ENCODE measurements around the gene SYNGR4.

Gene SYNGR4

GRCh38 chr19:48393559-48394330 lies 29.6 kb downstream of the SYNGR4 start, which contains the start of gene GRIN2D:
Gene GRIN2D (plus strand): TSS chr19:48393668. CDS start chr19:48398393, 4,725 bp downstream.
- FAIRE-seq (no peak), DNase-seq (ENCODE audit: insufficient read length) (no peak)
- TF ChIP-seq TAF1 (IDR thresholded peaks at IDR 0.05; ENCODE audit: borderline replicate concordance, low read depth, low read length): no peak
- TF ChIP-seq POLR2A (IDR thresholded peaks at IDR 0.05; ENCODE audit: low read depth, low read length): no peak
- no peak for TF ChIP-seq POLR2AphosphoS5 (IDR thresholded peaks at IDR 0.05; ENCODE audit: low read depth, low read length)

- DNase-seq (ENCODE audit: insufficient read length) (no peak), FAIRE-seq (no peak)
- TF ChIP-seq POLR2AphosphoS5 (IDR thresholded peaks at IDR 0.05; ENCODE audit: low read depth, low read length) (no peak), POLR2A (IDR thresholded peaks at IDR 0.05; ENCODE audit: low read depth, low read length) (no peak), TAF1 (IDR thresholded peaks at IDR 0.05; ENCODE audit: borderline replicate concordance, low read depth, low read length) (no peak)
These were observed 30.4 kb downstream of the SYNGR4 start for GRCh38 chr19:48394331-48395169.

- DNase-seq (ENCODE audit: insufficient read length) (no peak), FAIRE-seq (no peak)
- no peak for TF ChIP-seq POLR2AphosphoS5 (IDR thresholded peaks at IDR 0.05; ENCODE audit: low read depth, low read length)
- TF ChIP-seq TAF1 (IDR thresholded peaks at IDR 0.05; ENCODE audit: borderline replicate concordance, low read depth, low read length): no peak
- TF ChIP-seq POLR2A (IDR thresholded peaks at IDR 0.05; ENCODE audit: low read depth, low read length): no peak
These were observed 30.9 kb downstream of the SYNGR4 start for GRCh38 chr19:48395170-48395455.

- TF ChIP-seq POLR2AphosphoS5 (IDR thresholded peaks at IDR 0.05; ENCODE audit: low read depth, low read length) (no peak), POLR2A (IDR thresholded peaks at IDR 0.05; ENCODE audit: low read depth, low read length) (no peak), TAF1 (IDR thresholded peaks at IDR 0.05; ENCODE audit: borderline replicate concordance, low read depth, low read length) (no peak)
These were observed 31.3 kb downstream of the SYNGR4 start for GRCh38 chr19:48395499-48395898.

GRCh38 chr19:48396016-48396823 lies 32.1 kb downstream of the SYNGR4 start:
- DNase-seq (ENCODE audit: insufficient read length) (no peak), FAIRE-seq (no peak)
- TF ChIP-seq TAF1 (IDR thresholded peaks at IDR 0.05; ENCODE audit: borderline replicate concordance, low read depth, low read length): no peak
- no peak for TF ChIP-seq POLR2A (IDR thresholded peaks at IDR 0.05; ENCODE audit: low read depth, low read length)
- no peak for TF ChIP-seq POLR2AphosphoS5 (IDR thresholded peaks at IDR 0.05; ENCODE audit: low read depth, low read length)

More at GRCh38 chr19:48395499-48395898, 31.3 kb downstream of the SYNGR4 start:
- FAIRE-seq: no peak
- DNase-seq (ENCODE audit: insufficient read length): no peak

GRCh38 chr19:48396824-48397176 lies 32.6 kb downstream of the SYNGR4 start:
- TF ChIP-seq POLR2AphosphoS5 (IDR thresholded peaks at IDR 0.05; ENCODE audit: low read depth, low read length) (no peak), TAF1 (IDR thresholded peaks at IDR 0.05; ENCODE audit: borderline replicate concordance, low read depth, low read length) (no peak), POLR2A (IDR thresholded peaks at IDR 0.05; ENCODE audit: low read depth, low read length) (no peak)
- no peak for FAIRE-seq
- DNase-seq (ENCODE audit: insufficient read length): no peak

GRCh38 chr19:48397263-48398101 lies 33.3 kb downstream of the SYNGR4 start:
- FAIRE-seq (no peak), DNase-seq (ENCODE audit: insufficient read length) (no peak)
- TF ChIP-seq POLR2AphosphoS5 (IDR thresholded peaks at IDR 0.05; ENCODE audit: low read depth, low read length) (no peak), POLR2A (IDR thresholded peaks at IDR 0.05; ENCODE audit: low read depth, low read length) (0 out of 2 replicates have a peak, but pooled peaks have one; percentile 2)

GRCh38 chr19:48398102-48398374 lies 33.9 kb downstream of the SYNGR4 start:
- DNase-seq (ENCODE audit: insufficient read length) (no peak), FAIRE-seq (peak; percentile 48)
- TF ChIP-seq POLR2A (IDR thresholded peaks at IDR 0.05; ENCODE audit: low read depth, low read length) (no peak), POLR2AphosphoS5 (IDR thresholded peaks at IDR 0.05; ENCODE audit: low read depth, low read length) (no peak), TAF1 (IDR thresholded peaks at IDR 0.05; ENCODE audit: borderline replicate concordance, low read depth, low read length) (no peak)

- peak; percentile 98 for FAIRE-seq
- DNase-seq (ENCODE audit: insufficient read length): peak; percentile 91
- no peak for TF ChIP-seq TAF1 (IDR thresholded peaks at IDR 0.05; ENCODE audit: borderline replicate concordance, low read depth, low read length)
- no peak; the same call in 1 of the 2 replicates for TF ChIP-seq POLR2AphosphoS5 (IDR thresholded peaks at IDR 0.05; ENCODE audit: low read depth, low read length)
- TF ChIP-seq POLR2A (IDR thresholded peaks at IDR 0.05; ENCODE audit: low read depth, low read length): peak; percentile 59; the same call in 1 of the 2 replicates
These were observed 34.4 kb downstream of the SYNGR4 start for GRCh38 chr19:48398375-48399235.

Measured in GM12892 (cell line).